Activated effector memory CD4-positive, alpha-beta T cell treated with Interleukin-2 at 50 U/mL for 16 hours (primary cell): Measurements from ENCODE around the gene GPR142.

Source experiments
- DNase-seq: peaks from one replicate; pipeline ENCODE4 v3.0.0-alpha.2; 2020

The GPR142 gene

GRCh38 chr17:74371653-74372147 lies 4.4 kb downstream of the GPR142 start:
- no peak for DNase-seq

- DNase-seq, result no peak
Observed at GRCh38 chr17:74372426-74372825, 5.1 kb downstream of the GPR142 start.

GRCh38 chr17:74373838-74374606 lies 6.7 kb downstream of the GPR142 start:
- DNase-seq, result no peak

GRCh38 chr17:74374858-74375257 lies 7.6 kb downstream of the GPR142 start:
- no peak for DNase-seq

GRCh38 chr17:74379495-74380085 lies 12.3 kb downstream of the GPR142 start:
- DNase-seq, result peak; percentile 82

- no peak for DNase-seq
Observed at GRCh38 chr17:74380086-74380958, 13.0 kb downstream of the GPR142 start.

GRCh38 chr17:74380959-74381808 lies 13.9 kb downstream of the GPR142 start:
- no peak for DNase-seq

GRCh38 chr17:74383141-74383540 lies 15.8 kb downstream of the GPR142 start:
- DNase-seq, result no peak

- DNase-seq, result no peak
Observed at GRCh38 chr17:74385201-74385600, 17.9 kb downstream of the GPR142 start.

- DNase-seq, result no peak
Observed at GRCh38 chr17:74386386-74386785, 19.1 kb downstream of the GPR142 start.

GRCh38 chr17:74387365-74388218 lies 20.3 kb downstream of the GPR142 start:
- no peak for DNase-seq

GRCh38 chr17:74389084-74389753 lies 21.9 kb downstream of the GPR142 start:
- DNase-seq, result no peak

- DNase-seq, result no peak
Observed at GRCh38 chr17:74389937-74390679, 22.8 kb downstream of the GPR142 start.

- no peak for DNase-seq
Observed at GRCh38 chr17:74390680-74391653, 23.7 kb downstream of the GPR142 start.

GRCh38 chr17:74391771-74392170 lies 24.5 kb downstream of the GPR142 start:
- DNase-seq, result no peak

- DNase-seq, result no peak
Observed at GRCh38 chr17:74392848-74393247, 25.5 kb downstream of the GPR142 start.

GRCh38 chr17:74393346-74393942 lies 26.1 kb downstream of the GPR142 start:
- no peak for DNase-seq

GRCh38 chr17:74394275-74394950 lies 27.1 kb downstream of the GPR142 start:
- DNase-seq, result no peak
